HEK293 (cell line): ENCODE results near the gene HM13.

Source experiments
- CTCF ChIA-PET: fragments of 350-600 bp; formaldehyde crosslinking; extraction: SDS; loops from one replicate; lab custom pipeline; 2021; ENCODE audit warnings: antibody characterized with exemption; lab: Yijun Ruan, JAX
- POLR2A ChIA-PET: fragments of 300-600 bp; formaldehyde crosslinking; extraction: SDS; loops from one replicate; lab custom pipeline; 2020; ENCODE audit warnings: antibody characterized with exemption, inconsistent platforms; lab: Yijun Ruan, JAX
- H3K27ac ChIP-seq: fragments of 200-500 bp; sonication (Bioruptor generic); 2 replicates; pipeline ENCODE4 v1.5.1; 2014; ENCODE audit warnings: low read depth, low read length, control low read depth, inconsistent platforms; ENCODE audit errors: extremely low read depth
- H3K36me3 ChIP-seq, 2 experiments: fragments of 200-500 bp in 1 of 2; sonication (Bioruptor generic) in 1 of 2; 1 replicate in 1 of 2; 2 replicates in 1 of 2; pipeline ENCODE4 v1.5.1; 2014 to 2017; ENCODE audit warnings: inconsistent platforms in 2 of 2, low read length in 2 of 2; ENCODE audit not compliant: control insufficient read depth in 2 of 2, insufficient read depth in 1 of 2
- H3K4me1 ChIP-seq: fragments of 200-500 bp; sonication (Bioruptor generic); 2 replicates; pipeline ENCODE4 v1.5.1; 2014; ENCODE audit warnings: mild to moderate bottlenecking, low read length, inconsistent platforms; ENCODE audit not compliant: control insufficient read depth, insufficient read depth
- H3K4me3 ChIP-seq: 2 replicates; pipeline ENCODE4 v1.5.1; 2011; ENCODE audit warnings: low read depth, mild to moderate bottlenecking, control low read depth, low read length, moderate library complexity
- H3K9me3 ChIP-seq: fragments of 200-500 bp; sonication (Bioruptor generic); 2 replicates; pipeline ENCODE4 v1.5.1; 2014; ENCODE audit warnings: low read depth, low read length, inconsistent platforms; ENCODE audit not compliant: control insufficient read depth, insufficient read depth
- EGR2 ChIP-seq: fragments of 450-650 bp; formaldehyde crosslinking; IDR thresholded peaks from 2 replicates; pipeline ENCODE4 v1.5.1; 2016; ENCODE audit warnings: low read depth, missing biosample characterization, missing genetic modification characterization
- GLIS1 ChIP-seq: fragments of 450-650 bp; formaldehyde crosslinking; IDR thresholded peaks from 2 replicates; pipeline ENCODE4 v1.5.1; 2016; ENCODE audit warnings: missing biosample characterization, missing genetic modification characterization
- PRDM1 ChIP-seq: fragments of 450-650 bp; formaldehyde crosslinking; IDR thresholded peaks from 2 replicates; pipeline ENCODE4; 2016; ENCODE audit warnings: missing biosample characterization, missing genetic modification characterization
- PRDM6 ChIP-seq: fragments of 450-650 bp; formaldehyde crosslinking; IDR thresholded peaks from 2 replicates; pipeline ENCODE4 v1.5.1; 2017; ENCODE audit warnings: missing biosample characterization, missing genetic modification characterization
- SCRT2 ChIP-seq: fragments of 450-650 bp; formaldehyde crosslinking; IDR thresholded peaks from 2 replicates; pipeline ENCODE4 v1.5.1; 2016; ENCODE audit warnings: missing biosample characterization, missing genetic modification characterization
- ZFP37 ChIP-seq: fragments of 450-650 bp; formaldehyde crosslinking; IDR thresholded peaks from 2 replicates; pipeline ENCODE4 v1.5.1; 2016; ENCODE audit warnings: missing biosample characterization, missing genetic modification characterization
- ZNF138 ChIP-seq: fragments of 450-650 bp; formaldehyde crosslinking; IDR thresholded peaks from 2 replicates; pipeline ENCODE4 v1.5.1; 2016; ENCODE audit warnings: missing biosample characterization, missing genetic modification characterization, borderline replicate concordance
- ZNF155 ChIP-seq: fragments of 450-650 bp; formaldehyde crosslinking; IDR thresholded peaks from 2 replicates; pipeline ENCODE4 v1.5.1; 2016; ENCODE audit warnings: missing biosample characterization, missing genetic modification characterization
- ZNF239 ChIP-seq: fragments of 450-650 bp; formaldehyde crosslinking; IDR thresholded peaks from 2 replicates; pipeline ENCODE4 v1.5.1; 2016; ENCODE audit warnings: missing biosample characterization, missing genetic modification characterization
- ZNF24 ChIP-seq: fragments of 450-650 bp; formaldehyde crosslinking; IDR thresholded peaks from 2 replicates; pipeline ENCODE4 v1.5.1; 2016; ENCODE audit warnings: missing biosample characterization, missing genetic modification characterization
- ZNF324 ChIP-seq: fragments of 450-650 bp; formaldehyde crosslinking; IDR thresholded peaks from 2 replicates; pipeline ENCODE4 v1.5.1; 2016; ENCODE audit warnings: missing biosample characterization, missing genetic modification characterization
- ZNF350 ChIP-seq: fragments of 450-650 bp; formaldehyde crosslinking; IDR thresholded peaks from 2 replicates; pipeline ENCODE4 v1.5.0; 2017; ENCODE audit warnings: missing biosample characterization, mild to moderate bottlenecking, missing genetic modification characterization
- ZNF404 ChIP-seq: fragments of 450-650 bp; formaldehyde crosslinking; IDR thresholded peaks from 2 replicates; pipeline ENCODE4 v1.5.1; 2017; ENCODE audit warnings: missing biosample characterization, missing genetic modification characterization
- ZNF423 ChIP-seq: fragments of 450-650 bp; formaldehyde crosslinking; IDR thresholded peaks from 2 replicates; pipeline ENCODE4 v1.5.1; 2016; ENCODE audit warnings: missing biosample characterization, missing genetic modification characterization
- ZNF600 ChIP-seq: fragments of 450-650 bp; formaldehyde crosslinking; IDR thresholded peaks from 2 replicates; pipeline ENCODE4 v1.5.1; 2016; ENCODE audit warnings: missing biosample characterization, missing genetic modification characterization
- ZNF768 ChIP-seq: fragments of 450-650 bp; formaldehyde crosslinking; IDR thresholded peaks from 2 replicates; pipeline ENCODE4 v1.5.1; 2018; ENCODE audit warnings: missing biosample characterization, mild to moderate bottlenecking, missing genetic modification characterization
- ZNF830 ChIP-seq: fragments of 450-650 bp; IDR thresholded peaks from 2 replicates; pipeline ENCODE4 v1.5.0; 2018; ENCODE audit warnings: missing biosample characterization, missing genetic modification characterization, low read depth, mild to moderate bottlenecking, moderate library complexity
- TF ChIP-seq, protein P1 (sequence below): fragments of 450-650 bp; formaldehyde crosslinking; IDR thresholded peaks from 2 replicates; pipeline ENCODE4 v1.5.1; 2016; ENCODE audit warnings: missing biosample characterization, missing genetic modification characterization

HM13 gene

DNA sequence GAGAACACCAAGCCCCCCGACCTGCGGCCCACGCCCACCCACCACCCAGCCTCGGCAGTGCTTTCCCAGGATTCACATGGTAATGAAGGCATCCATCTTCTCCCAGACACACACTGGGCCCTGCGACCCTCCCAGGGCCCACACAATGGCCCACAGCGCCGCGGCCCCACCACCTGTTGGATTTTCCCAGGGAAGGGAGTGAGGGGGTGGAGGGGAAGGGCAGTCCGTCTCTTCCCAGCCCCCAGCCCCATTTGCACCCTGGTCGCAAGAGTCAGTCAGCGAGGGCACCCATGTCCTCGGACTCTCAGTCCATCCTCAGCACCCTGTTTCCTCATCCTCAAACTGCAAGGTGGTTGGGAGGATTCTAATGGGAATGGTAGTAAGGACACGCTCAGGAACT is 67.1 kb downstream of the HM13 start:
- no peak overlapping the region for H3K4me3 ChIP-seq
- H3K36me3 ChIP-seq: no peaks in the 10 kb centered on the region
- ChIA-PET POLR2A (no interaction called here), CTCF (no interaction called here)
- TF ChIP-seq ZNF24 (tag by site-specific recombination) (no peak), ZNF600 (tag by site-specific recombination) (no peak), ZNF404 (tag by site-specific recombination) (no peak), SCRT2 (tag by site-specific recombination) (peak; percentile 68), ZNF350 (tag by site-specific recombination) (no peak), ZNF138 (tag by site-specific recombination) (no peak), EGR2 (tag by site-specific recombination) (no peak)
- H3K27ac ChIP-seq: no peak overlapping the region
- no peaks in the 10 kb centered on the region for H3K9me3 ChIP-seq
- peaks cover 3% of the 10 kb centered on the region; the same call in 1 of the 2 replicates for H3K4me1 ChIP-seq

- no peaks in the 10 kb centered on the region for H3K36me3 ChIP-seq
- POLR2A ChIA-PET: interaction anchor here (0.6 to 2.3 kb wide), 4 partner anchors 8 to 42 kb away, joined by 4 to 10 read pairs (median 8); partner anchors contain the start of gene ID1
- H3K4me1 ChIP-seq: peaks cover 3% of the 10 kb centered on the region; the same call in 1 of the 2 replicates
- CTCF ChIA-PET: interaction anchor here (1.0 to 1.2 kb wide), 6 partner anchors 10 to 29 kb away, joined by 3 to 6 read pairs (median 4); no protein-coding TSS in a partner anchor
- no peak for TF ChIP-seq ZFP37
- no peak for TF ChIP-seq ZNF830 (tag by site-specific recombination)
- TF ChIP-seq PRDM1 (tag by site-specific recombination): no peak
- TF ChIP-seq ZNF324 (tag by site-specific recombination): no peak
- TF ChIP-seq ZNF239 (tag by site-specific recombination): no peak
- H3K4me3 ChIP-seq: no peak overlapping the region
- H3K27ac ChIP-seq: no peak overlapping the region
- no peaks in the 10 kb centered on the region for H3K9me3 ChIP-seq
These were observed 73.5 kb downstream of the HM13 start for GRCh38 chr20:31587545-31588389.

DNA sequence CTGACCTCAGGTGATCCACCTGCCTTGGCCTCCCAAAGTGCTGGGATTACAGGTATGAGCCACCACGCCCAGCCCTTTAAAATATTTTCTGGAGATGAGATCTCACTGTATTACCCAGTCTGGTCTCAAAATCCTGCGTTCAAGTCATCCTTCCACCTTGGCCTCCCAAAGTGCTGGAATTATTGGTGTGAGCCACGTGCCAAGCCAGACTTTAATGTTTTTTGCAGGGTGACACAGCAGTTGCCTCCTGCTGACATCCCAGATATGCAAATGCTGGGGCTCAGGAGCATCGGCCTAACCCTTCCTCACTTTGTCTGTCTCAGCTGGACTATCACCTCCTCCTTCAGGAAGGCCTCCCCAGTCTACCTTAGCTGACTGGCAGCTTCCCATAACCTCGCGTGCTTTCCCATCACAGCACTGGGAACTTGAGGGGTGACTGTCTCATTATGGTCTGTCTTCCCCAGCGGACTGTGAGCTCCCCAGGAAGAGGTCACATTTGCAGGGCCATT is 76.5 kb downstream of the HM13 start:
- Histone ChIP-seq H3K9me3 (no peaks in the 10 kb centered on the region), H3K4me3 (no peak overlapping the region), H3K4me1 (no peaks in the 10 kb centered on the region; the same call in 1 of the 2 replicates), H3K36me3 (no peaks in the 10 kb centered on the region), H3K27ac (no peak overlapping the region)
- POLR2A ChIA-PET: interaction anchor here (1.5 to 3.5 kb wide), 2 partner anchors 14 to 17 kb away, joined by 3 to 30 read pairs; partner anchors contain the start of gene ID1
- TF ChIP-seq GLIS1 (tag by site-specific recombination) (0 out of 2 replicates have a peak, but pooled peaks have one; percentile 24), ZNF155 (no peak)
- CTCF ChIA-PET: interaction anchor here (0.6 to 1.8 kb wide), 6 partner anchors 13 to 1184 kb away, joined by 3 to 10 read pairs (median 4); no protein-coding TSS in a partner anchor

GRCh38 chr20:31593221-31594001 is 79.2 kb downstream of the HM13 start:
- Histone ChIP-seq H3K9me3 (no peaks in the 10 kb centered on the region), H3K27ac (no peak overlapping the region), H3K4me1 (no peaks in the 10 kb centered on the region), H3K4me3 (no peak overlapping the region), H3K36me3 (no peaks in the 10 kb centered on the region)
- POLR2A ChIA-PET: interaction anchor here (0.6 to 3.5 kb wide), 3 partner anchors 9 to 20 kb away, joined by 4 to 30 read pairs (median 5); partner anchors contain the start of gene ID1
- CTCF ChIA-PET: interaction anchor here (0.6 to 2.0 kb wide), 9 partner anchors 10 to 271 kb away, joined by 3 to 7 read pairs (median 4); no protein-coding TSS in a partner anchor
- TF ChIP-seq ZNF423 (tag by site-specific recombination) (no peak), PRDM6 (tag by site-specific recombination) (peak; percentile 71; the same call in 1 of the 2 replicates), ZNF768 (tag by site-specific recombination) (no peak)
- TF ChIP-seq, protein P1, sequence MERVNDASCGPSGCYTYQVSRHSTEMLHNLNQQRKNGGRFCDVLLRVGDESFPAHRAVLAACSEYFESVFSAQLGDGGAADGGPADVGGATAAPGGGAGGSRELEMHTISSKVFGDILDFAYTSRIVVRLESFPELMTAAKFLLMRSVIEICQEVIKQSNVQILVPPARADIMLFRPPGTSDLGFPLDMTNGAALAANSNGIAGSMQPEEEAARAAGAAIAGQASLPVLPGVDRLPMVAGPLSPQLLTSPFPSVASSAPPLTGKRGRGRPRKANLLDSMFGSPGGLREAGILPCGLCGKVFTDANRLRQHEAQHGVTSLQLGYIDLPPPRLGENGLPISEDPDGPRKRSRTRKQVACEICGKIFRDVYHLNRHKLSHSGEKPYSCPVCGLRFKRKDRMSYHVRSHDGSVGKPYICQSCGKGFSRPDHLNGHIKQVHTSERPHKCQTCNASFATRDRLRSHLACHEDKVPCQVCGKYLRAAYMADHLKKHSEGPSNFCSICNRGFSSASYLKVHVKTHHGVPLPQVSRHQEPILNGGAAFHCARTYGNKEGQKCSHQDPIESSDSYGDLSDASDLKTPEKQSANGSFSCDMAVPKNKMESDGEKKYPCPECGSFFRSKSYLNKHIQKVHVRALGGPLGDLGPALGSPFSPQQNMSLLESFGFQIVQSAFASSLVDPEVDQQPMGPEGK (tag by site-specific recombination): 0 out of 2 replicates have a peak, but pooled peaks have one; percentile 21
